Measurements from ENCODE around the gene LARP4B.

LARP4B gene

DNA sequence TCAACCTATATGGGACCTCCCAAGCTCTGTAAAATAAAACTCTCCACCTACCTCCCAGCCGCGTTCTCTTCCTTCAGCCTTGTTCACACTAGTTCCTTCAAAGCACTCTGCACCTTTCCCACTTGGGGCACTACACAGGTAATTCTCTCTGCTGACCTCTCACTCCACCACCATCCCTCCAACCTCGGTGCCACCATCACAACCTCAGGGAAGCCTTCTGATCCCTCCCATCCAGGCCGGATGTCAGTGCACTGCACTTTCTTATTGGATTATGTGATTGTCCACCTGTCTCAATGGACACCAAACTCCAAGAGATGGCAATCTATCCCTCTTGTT lies 7.0 kb downstream of the LARP4B start:
- no peak for DNase-seq (ENCODE audit: low read depth)

DNA sequence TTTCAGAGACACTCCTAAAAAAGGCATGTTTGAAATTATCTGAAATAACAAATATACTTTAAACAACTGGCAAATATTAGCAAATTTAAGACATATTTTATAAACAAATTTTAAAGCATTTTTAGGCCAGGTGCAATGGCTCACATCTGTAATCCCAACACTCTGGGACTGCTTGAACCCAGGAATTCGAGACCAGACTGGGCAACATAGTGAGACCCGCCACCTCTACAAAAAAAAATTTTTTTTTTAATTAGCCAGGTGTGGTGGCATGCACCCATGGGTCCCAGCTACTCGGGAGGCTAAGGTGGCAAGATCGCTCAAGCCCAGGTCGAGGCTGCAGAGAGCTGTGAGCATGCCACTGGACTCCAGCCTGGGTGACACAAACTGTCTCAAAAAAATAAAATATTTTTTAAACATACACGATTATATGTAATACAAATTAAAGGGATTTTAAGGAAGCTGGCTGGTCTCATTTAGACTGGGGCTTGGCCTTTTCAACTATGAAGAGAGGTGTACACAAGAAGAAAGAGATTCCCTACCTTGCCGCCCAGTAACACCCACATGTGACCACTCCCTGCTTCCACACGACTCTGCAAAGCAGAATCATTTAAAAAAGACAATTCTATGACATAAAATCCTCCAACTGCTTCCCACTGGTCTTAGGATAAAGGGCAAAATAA lies 7.5 kb downstream of the LARP4B start:
- DNase-seq (ENCODE audit: low read depth), result no peak

DNA sequence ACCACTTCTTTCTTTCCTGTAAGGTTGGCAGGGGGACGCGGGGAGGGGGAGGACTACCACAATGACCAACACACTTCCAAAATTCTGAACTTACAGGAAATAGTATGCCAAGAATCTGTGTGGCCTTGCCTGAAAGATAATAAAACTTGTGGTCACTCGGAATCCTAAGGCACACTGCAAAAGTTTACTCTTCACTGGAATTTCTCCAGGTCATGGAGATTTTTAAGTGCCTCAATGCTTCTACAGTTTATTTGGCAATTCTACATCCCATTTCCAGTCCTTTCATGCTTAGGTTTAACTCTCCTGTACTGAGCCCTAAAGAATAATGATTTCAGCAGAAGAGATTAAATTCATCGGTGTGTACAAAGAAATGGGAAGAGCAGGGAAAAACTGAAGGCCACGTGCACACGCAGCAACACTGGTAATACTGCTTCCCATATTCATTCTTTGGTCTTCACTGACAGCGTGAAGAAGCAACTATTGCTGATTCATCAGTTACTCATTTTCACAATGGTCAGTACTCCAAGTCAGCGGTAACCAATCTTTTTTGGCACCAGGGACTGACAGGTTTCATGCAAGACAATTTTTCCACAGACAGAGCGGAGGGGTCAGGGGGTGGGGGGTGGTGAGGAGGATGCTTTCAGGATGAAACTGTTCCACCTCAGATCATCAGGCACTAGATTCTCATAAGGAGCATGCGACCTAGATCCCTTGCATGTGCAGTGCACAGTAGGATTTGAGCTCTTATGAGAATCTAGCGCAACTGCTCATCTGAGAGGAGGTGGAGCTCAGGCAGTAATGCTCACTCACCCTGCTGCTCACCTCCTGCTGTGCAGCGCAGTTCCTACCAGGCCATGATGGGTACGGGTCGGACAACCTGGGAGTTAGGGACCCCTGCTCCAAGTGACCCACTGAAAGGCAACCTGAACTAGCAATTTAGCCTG lies 9.8 kb downstream of the LARP4B start:
- no peak for DNase-seq (ENCODE audit: low read depth)

DNA sequence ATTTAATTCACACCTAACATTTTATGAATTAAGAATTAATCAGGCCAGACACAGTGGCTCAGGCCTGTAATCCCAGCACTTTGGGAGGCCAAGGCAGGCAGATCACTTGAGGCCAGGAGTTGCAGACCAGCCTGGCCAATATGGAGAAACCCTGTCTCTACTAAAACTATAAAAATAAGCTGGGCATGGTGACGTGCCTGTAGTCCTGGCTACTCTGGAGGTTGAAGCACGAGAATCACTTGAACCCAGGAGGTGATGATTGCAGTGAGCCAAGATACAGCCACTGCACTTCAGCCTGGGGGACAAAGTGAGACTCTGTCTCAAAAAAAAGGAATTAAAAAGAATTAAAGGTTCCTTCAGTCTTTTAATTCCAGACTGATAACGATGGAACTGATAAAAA lies 11.1 kb downstream of the LARP4B start:
- no peak for DNase-seq (ENCODE audit: low read depth)

DNA sequence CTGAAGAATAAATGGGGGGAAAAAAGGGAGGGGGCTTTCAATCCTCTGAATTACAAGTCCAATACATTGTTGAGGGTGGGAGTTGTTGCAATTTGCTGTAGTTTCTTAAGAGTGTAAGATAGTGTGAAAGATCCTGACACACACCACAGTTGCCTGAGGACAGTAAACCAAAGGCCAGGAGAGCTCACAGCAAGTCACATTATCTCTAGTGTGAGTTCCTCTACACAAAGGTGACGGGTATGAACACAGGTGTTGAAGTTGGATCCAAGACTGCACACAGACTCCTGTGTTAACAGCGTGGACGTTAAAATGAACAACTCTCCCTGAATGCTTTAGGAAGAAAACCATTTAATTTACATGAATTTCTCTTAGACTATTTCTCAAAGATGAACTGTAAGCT lies 12.0 kb downstream of the LARP4B start:
- no peak for DNase-seq (ENCODE audit: low read depth)

DNA sequence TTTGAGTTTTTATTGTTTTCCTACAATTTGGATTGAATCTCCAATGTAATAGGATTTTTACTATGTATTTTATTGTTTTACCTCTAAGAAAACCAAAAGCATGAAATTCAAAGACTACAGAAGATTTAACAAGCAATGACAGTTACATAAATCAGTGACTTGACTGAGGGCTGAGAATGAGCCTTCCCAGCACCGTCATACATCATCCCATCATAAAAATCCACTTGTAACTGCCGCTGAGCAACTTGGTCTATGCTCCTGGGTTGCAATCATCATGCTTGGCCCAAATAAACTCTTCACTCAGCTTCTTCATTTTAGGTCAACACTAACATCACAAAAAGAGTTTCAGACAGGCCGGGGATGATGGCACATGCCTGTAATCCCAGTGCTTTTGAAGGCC lies 13.5 kb downstream of the LARP4B start:
- DNase-seq (ENCODE audit: low read depth), result no peak

DNA sequence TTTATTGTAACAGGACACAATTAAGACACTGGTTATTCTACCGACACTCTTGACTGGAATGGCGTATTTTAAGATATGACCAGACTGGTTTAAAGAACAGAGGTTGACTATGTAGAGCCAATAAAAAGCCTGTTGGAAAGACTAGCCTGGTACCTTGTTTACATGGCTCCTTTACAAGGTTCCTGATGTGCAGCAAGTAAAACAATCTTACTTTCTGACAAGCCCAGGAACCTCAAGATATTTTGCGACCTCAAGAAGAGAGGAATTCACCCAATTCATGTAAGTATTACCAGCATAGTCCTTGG lies 14.1 kb downstream of the LARP4B start:
- no peak for DNase-seq (ENCODE audit: low read depth)

DNA sequence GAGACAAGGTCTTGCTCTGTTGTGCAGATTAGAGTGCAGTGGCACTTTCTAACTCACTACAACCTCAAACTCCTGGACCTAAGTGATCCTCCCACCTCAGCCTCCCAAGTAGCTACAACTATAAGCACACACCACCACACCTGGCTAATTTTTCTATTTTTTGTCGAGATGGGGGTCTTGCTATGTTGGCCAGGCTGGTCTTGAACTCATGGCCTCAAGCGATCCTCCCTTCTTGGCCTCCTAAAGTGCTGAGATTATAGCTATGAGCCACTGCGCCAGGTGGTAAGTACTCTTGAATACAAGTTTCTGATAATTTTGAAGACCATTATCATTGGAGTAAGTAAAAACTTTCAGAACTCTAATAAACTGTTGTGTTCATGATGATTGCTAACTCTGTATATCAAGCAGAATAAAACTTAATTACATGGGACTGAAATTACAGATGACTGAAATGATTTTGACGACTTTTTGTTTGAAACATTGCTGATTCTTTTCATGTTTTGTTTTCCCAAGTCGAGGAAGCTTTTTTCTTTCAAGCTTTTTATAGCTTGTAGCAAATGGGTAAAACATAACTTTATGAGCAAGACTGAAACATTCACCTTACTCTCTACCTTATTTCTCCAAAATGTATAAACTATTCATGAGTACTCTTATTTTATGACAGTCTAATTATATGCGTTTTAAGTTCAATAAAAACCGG lies 14.6 kb downstream of the LARP4B start:
- DNase-seq (ENCODE audit: low read depth), result no peak

DNA sequence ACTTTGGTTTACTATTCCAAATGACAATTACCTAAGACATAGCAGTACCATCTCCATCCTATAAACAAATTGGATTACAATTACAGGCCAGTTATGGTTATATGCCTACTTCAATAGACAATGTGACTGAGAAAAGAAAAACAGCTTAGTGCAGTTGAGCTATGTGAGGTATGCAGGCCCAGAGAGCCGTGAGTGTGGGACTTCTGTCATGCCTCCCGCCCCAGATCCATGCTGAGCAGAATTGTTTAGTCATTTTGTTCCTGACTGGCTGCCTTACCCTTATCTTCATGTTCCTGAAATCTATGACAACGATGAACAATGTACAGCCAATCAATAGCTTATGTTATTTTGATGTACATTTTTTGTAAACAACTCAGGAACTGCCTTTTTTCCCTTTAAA lies 21.7 kb downstream of the LARP4B start:
- no peak for DNase-seq (ENCODE audit: low read depth)

DNA sequence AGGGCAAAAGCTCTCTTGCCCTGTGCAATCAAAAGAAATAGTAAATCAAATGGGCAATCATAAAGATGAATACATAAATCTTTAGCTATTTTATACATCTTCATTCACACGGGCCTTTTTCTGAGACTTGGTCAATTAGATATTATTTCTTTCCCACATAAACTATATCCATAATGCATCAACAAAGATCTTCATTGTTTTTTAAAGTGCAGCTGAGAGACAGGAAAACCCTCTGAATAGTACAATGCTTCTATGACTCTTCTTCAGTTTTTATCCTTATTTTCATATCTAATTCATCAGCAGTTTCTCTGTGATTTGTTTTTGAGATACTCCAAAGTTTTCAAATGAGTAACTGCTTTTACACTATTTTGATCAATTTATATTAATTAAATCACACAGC lies 25.5 kb downstream of the LARP4B start:
- DNase-seq (ENCODE audit: low read depth), result no peak

DNA sequence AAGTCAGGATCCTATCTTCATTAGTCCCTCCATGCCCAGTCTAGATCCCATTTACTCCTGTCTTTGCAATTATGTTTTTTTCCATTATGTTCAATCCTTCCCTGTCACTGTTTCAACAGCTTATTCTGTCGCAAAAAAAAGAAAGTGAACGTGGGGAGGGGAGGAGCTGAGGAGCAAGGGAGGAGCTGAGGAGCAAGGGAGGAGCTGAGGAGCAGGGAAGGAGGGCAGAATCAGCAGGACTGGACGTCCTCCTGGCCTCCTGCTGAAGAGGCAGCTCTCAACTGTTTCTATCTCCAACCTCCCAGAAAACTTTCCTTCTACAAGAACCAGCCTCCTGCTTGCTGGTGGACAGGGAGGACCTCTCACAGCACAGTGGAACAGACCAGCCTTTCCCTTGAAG lies 26.0 kb downstream of the LARP4B start:
- no peak for DNase-seq (ENCODE audit: low read depth)

DNA sequence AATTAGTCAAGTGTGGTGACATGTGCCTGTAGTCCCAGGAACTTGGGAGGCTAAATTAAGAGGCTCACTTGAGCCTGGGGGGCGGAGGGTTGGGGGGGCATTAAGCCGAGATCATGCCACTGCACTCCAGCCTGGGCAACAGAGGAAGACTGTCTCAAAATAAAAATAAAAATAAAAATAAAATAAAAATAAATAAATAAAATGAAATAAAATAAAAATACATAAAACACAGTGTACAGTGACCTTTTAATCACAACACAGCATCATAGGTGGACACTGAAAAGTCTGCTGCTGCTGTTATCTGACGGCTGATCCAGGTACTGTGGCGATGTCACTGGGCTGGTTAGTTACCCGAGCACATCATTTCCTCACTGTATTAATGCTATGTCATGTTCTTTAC lies 27.1 kb downstream of the LARP4B start:
- no peak for DNase-seq (ENCODE audit: low read depth)

DNA sequence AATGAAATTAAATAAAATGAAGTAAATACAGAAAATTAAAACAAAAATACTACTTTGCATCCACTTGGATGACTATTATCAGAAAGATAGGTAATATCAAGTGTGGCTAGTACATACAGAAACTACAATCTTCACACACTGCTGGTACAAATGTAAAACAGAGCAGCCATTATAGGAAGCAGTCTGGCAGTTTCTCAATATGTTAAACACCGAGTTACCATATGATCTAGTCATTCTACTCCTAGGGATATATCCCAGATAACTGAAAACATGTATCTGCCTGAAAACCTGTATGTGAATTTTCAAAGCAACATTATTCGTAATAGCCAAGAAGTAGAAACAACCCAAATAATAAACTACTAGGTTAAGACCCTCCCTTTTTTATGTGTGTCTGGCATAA lies 33.4 kb downstream of the LARP4B start:
- DNase-seq (ENCODE audit: low read depth), result no peak

DNA sequence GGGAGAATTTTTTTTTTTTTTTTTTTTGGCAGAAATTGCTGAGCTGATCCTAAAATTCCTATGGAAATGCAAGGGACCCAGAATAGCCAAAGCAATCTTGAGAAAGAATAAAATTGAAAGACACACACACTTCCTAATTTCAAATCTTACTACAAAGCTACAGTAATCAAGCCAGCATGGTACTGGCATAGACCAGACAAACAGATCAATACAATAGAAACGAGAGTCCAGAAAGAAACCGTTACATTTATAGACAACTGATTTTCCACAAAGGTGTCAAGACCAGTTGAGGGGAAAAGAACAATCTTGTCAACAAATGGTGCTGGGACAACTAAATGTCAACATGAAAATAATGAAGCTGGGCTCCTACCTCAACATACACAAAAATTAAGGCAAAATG lies 34.5 kb downstream of the LARP4B start:
- no peak for DNase-seq (ENCODE audit: low read depth)

DNA sequence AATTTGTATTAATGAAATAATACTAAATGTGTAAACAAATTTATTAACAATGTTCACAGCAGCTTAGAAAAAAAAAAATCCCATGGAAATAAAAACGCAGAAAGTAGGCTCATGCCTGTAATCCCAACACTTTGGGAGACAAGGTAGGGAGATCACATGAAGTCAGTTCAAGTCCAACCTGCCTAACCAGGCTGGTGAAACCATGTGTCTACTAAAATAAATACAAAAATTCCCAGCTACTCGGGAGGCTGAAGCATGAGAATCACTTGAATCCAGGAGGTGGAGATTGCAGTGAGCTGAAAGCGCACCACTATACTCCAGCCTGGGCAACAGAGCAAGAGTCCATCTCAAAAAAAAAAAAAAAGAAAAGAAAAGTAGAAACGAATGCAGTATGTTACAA lies 36.2 kb downstream of the LARP4B start:
- DNase-seq (ENCODE audit: low read depth), result no peak

DNA sequence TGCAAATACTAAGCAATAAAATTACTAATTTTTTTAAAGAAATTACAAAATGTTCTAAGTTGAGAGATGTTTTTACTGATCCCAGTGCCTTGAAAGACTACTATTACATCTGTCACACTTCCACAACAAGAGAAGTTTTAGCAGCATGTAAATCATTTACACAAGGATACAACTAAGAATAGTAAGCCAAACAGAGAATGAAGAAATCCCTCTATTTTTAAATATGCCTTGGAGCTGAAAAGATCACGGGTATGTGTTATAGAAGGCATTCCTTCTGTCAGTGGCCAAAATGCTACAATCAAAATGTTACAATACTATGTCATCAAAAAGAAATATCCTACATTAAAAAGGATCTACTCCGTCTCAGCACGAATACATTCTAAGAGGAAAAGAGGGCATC lies 52.6 kb downstream of the LARP4B start:
- DNase-seq (ENCODE audit: low read depth), result no peak

DNA sequence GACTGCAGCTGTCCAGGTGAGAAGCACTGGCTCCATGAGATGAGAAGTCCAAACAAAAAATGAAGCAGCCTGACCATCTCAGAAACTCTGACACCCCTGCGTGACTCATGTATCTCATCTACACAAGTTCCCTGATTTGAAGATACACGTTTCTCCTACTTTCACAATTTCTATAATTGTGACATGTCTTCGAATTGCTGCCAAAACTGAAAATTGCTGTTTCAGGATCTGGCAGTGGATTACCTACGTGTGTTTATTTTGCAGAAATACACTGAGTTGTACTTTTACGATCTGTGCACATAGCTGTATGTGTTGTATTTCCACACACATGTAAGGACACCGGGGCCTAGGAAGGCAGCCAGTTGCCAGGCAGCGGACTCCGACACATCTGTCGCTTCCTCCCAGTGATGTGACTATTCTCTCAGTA lies 53.2 kb downstream of the LARP4B start:
- peak; percentile 5 for DNase-seq (ENCODE audit: low read depth)

DNA sequence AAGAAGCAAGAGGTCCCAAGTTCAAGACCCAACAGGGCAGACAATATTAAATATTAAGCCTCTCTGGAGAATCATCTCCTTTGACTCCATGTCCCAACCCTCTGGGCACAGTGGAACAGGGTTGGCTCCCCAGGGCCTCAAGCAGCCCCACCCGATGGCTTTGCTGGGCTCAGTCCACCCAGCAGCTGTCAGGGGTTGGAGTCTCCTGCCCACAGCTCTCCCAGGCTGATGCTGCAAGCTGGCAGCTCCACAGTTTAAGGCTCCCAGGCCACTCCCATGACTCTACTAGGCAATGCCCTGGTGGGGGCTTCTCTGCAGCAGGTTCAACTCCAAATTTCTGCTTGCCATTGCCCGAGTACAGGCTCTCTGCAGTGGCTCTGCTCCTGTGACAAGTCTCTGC lies 55.1 kb downstream of the LARP4B start:
- no peak for DNase-seq (ENCODE audit: low read depth)

DNA sequence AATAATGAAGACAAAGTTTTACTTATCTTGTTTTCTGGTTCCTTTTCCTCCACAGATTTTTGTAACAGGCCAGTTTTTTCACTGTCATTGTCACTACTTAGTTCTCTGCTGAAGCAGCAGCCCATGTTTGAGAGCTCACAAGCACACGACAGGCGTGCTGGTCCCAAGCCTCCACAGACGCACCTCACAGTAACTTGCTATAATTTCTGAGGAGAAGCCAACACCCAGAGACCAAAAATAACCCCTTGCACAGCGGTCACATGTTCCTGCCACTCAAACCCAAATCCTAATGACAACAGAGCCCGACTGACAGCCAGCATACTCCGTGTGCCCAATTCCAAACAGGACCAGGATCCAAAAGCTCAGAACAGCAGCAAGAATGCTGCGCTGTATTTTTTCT lies 58.5 kb downstream of the LARP4B start:
- DNase-seq (ENCODE audit: low read depth), result no peak

DNA sequence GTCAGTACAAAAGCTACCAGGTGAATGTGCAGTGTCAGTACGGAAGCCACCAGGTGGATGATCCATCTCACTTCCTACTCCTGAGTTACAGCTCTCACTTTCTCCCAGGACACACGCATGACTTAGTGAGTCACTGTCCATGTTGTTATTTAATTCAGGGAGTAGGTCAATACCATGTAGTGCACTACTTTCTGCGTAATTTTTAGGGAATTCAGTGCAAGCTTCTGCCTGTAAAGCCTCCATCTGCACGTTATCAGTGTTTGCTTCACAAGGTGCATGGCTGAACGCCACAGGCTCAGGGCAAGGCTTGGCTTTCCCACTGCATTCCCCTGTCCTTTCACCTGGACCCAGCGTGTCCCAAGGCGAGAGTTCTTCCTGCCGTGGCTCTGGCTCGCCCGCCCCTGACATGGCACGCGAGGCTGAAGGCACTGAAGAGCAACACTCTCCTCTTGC lies 59.5 kb downstream of the LARP4B start:
- DNase-seq (ENCODE audit: low read depth), result no peak

DNA sequence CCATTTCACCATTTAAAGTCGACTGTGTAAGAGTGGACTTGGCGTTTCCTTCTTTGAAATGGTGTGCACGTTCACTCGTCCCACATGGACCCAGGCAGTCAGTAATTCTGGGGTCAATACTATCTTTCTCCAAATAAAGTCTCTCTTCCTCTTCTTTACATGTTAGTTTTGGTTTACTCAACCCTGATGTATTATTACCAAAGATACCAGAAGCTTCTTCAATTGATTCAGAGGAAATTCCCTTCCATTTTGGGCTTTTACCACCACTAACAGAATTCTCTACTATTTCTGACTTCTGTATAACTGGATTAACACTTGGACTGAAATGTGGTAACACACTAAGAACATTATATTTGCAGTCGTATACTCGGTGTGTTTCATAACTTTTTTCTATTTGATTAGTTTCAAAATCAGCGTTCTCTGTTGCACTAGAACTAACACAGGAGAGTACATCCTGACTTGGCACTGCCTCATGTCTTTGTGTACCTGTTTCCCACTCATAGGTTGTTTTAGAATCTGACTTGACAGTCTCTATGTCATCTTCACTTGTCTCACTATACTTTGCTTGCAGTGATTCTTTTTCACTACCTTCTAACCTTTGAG lies 60.8 kb downstream of the LARP4B start:
- DNase-seq (ENCODE audit: low read depth), result no peak

DNA sequence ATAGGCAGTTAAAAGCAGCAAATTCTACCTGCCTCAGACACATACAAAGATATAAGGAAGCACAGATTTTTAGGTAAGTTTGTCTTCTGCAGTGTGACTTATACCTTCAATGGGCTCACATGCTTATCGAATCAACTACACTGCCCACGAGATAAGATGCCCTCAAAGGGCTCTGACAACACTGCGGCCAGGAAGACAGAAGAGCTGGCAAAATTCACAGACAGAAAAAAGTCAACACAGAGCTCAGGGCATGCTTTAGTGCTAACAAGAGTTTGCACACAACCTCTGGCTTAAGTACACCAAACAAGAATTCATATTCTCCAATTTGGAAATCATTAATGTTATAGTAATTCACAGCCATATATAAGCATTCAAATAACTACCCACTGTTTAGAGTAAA lies 62.3 kb downstream of the LARP4B start:
- DNase-seq (ENCODE audit: low read depth), result no peak

DNA sequence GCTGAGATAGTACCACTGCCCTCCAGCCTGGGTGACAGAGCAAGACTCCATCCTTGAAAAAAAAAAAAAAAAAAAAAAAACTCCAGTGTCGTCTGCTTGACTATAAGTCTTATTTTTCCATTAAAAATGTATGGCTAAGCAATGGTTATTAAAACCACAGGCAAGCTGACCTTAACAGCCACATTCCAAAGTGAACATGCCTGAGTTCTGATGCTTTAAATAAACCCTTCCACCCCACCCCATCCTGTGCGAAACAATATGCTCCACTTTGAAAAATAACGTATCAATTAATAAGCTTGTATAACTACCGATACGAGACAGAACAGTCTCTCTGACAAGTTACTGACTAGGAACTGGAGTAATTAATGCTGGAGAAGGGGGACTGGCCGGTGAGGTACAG lies 63.7 kb downstream of the LARP4B start:
- no peak for DNase-seq (ENCODE audit: low read depth)

Measured in GM04504 (cell line).